Measurements from ENCODE around the gene PRMT2.

- no peak for TF ChIP-seq EP300 (IDR thresholded peaks at IDR 0.05)
- no peak for TF ChIP-seq MAX (IDR thresholded peaks at IDR 0.05)
Observed at GRCh38 chr21:46663754-46664153, 28.3 kb downstream of the PRMT2 start.

Measured in A549 (cell line).